Glomerular endothelial cell (primary cell): ENCODE results near the gene RNASEH2B. TPM values are rescaled to one million over a fixed set of nuclear protein-coding genes. Genes with fewer than 3 reads are reported as not detected.

ENCODE experiments used
- DNase-seq: peaks from one replicate; pipeline ENCODE4 v3.0.0-alpha.2; 2011; ENCODE audit warnings: low read depth, low spot score; ENCODE audit errors: extremely low read depth
- total RNA-seq: library from RNA; depleted of rRNA; stranded (reverse); fragments of >200 nt; gene quantifications from 2 replicates; pipeline ENCODE4 v1.2.3, GENCODE V29; 2015

RNASEH2B gene
- total RNA-seq, 1 donor from 2014 or later = 24.4 TPM

DNA sequence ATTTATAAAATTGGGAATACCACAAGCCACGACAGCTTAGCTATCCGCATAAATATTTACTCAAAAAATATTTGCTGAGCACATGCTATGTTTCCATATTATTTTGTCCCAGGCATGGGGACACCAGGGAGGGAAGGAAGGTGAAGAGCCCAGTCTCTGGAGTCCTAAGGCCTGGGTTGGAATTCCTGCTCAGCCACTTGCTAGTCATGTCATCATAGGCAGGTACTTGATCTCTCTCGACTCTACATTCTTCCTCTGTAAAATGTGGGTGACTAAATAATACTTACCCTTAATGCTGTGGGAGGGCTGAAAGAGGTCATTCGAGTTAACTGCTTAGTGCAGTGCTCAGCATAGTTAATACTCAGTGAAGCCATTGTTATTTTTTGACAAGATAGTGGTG is 4.3 kb upstream of the RNASEH2B start:
- no peak for DNase-seq

DNA sequence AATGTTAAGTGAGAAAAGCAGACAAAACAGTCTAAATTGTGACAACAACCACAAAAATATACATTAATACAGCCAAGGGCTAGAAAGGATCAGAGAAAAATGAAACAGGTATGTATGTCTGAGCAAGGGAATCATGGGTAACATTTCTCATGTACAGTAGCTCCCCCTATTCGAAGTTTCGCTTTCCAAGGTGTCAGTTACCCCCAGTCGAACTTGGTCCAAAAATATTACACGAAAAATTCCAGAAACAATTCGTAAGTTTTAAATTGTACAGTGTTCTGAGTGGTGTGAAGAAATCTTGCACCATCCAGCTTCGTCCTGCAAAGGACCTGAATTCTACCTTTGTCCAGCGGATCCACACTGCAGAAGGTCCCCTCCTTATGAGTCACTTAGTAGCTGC is 1.8 kb upstream of the RNASEH2B start:
- no peak for DNase-seq

DNA sequence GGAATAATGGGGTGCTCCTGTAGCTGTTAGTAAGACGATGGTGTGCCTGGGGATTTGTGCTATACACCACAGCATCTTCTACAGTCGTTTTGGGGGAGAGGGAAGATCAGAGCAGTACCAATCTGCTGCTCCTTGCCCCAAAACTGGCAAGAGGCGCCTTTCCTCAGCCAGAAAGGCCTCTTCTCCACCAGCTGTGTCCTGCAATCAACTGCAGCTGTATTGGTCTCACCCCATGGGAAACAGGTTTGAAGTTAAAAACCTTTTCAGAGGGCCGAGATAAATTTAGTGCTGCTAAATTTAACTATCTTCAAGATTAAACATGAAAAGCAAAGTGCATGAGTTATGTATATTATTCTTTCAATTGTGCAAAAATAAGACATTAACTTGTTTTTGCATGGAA is 1.2 kb upstream of the RNASEH2B start:
- no peak for DNase-seq

DNA sequence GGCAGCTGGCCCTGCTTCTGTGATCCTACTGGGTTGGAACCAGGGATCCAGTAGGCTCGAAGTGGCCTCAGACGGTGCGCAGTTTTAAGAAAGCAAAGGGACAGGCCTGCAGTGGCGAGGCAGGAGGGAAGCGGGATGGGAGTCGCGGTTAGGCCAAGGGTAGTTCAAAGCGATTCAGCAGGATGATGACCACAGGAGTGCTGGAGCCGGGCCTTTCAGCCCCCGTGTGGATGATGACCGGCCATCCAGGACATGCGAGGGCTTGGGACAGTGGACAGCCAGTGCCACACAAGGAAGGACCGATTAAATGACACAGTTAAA is 854 bp downstream of the RNASEH2B start:
- DNase-seq = no peak

DNA sequence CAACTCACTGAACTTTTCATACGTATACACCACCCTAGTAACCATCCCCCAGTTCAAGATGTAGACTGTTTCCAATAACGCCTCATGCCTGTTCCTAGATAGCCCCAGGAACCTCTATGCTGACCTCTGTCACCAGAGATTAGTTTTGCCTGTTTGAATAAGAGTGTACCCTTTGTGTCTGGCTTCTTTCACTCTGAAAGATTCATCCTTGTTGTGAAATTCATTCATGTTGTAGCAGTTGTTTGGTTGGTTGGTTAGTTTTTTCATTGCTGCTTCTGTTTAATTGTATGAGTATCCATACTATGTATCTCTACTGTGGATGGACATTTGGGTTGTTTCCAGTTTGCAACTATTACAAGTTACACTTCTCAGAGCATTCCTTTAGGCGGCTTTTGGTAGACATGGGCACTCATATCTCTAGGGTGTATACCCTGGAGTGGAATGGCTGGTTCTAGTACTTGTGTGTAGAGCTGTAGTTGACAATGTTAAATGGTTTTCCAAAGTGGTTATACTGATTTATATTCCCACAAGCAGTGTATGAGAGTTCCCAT is 1.6 kb downstream of the RNASEH2B start:
- DNase-seq = no peak

DNA sequence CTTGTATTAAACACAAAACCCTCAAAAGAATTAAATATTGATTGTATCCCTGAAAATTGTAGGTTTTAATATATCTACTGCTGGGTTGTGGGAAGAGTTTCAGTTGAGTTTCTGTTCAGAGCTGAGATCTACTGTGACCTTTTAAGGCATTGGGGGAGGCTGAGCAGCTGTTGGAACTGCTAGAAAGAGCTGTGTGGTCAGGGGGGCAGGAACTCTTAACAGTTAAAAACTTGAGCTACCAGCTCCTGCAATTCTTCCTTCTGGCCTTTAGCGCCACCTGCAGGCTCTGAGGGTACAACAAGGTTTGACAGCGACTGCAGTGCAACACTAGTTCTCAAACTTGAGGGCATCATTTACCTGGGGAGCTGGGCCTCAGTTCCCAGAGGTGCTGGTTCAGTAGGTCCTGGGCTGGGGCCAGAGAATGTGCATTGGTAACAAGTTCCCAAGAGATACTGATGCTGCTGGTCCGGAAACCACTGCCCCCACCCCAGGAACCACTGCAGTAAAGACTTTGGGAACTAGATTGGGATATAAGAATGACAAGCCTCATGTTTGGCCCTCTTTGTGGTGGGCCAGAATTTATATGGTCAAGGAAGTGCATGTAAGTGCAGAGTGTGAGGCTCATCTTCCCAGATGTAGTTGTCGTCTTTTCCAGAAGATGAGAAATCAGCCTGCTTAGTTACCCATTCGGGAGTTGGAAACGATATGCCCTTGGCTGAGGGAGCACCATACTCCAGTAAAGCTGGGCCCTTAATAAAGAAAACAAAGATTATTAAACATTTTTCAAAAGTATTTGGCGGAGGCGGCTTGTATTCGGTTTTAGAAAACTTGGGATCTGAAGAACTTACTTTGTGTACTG is 2.6 kb downstream of the RNASEH2B start:
- DNase-seq = peak; percentile 52

DNA sequence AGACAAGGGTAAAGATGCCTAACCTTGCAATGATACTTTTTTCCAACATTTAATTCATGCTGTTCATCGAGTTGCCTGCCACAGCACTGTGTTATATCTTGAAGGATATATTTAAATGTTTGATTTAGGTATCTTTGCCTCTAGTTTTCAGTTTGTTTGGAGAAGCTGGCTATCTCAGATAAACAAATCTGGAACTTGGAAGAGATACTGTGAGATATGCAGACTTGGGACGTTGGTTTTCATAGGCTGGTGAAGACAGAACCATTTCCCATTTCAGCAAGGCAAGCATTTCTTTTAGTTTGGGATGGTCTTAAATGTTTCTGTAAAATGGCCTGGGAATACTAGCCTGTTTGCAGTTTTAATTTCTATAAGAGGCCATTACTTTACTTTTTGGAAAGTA is 3.3 kb downstream of the RNASEH2B start:
- DNase-seq = no peak

DNA sequence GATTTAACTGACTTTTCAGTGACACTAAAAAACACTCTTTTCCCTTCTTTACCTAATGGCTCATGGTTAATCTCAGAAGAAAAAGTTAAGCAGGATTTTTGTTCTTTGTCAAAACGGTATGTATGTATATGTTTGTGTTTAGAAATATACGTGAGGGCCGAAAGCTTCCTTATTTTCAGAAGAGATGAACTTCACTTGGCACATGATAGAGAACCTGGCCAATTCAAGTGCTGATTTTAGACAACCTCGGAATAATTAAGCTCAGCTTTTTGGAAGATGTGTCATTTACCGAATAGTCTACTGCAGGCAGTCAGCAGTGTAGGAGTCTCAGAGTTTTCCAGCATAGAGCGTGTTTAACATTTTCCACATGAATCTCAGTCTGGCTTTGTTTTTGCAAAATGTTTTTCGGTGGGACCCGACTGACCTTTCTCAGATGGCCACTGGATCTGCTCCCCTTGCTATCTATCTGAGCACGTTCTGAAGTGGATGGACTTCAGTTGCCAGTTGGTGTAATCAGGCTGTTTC is 4.6 kb downstream of the RNASEH2B start:
- DNase-seq = no peak

DNA sequence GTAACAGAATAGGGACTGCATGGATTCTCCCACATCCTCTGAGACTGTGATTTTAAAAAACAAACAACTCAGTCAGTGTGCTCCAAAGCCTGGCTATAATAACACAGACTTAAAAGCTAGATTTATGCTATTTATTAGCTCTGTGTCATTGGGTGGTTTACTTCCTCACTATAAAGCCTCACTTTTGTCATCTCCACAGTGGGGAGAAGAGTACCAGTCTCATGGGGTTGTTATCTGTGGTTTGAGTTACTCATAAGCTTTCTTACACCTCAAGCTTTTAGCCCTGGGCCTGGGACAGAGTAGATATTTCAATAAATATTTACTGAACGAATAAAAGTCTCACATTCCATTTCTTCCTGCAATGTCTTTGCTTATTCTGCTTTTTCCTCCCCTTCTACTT is 5.3 kb downstream of the RNASEH2B start:
- DNase-seq = no peak

DNA sequence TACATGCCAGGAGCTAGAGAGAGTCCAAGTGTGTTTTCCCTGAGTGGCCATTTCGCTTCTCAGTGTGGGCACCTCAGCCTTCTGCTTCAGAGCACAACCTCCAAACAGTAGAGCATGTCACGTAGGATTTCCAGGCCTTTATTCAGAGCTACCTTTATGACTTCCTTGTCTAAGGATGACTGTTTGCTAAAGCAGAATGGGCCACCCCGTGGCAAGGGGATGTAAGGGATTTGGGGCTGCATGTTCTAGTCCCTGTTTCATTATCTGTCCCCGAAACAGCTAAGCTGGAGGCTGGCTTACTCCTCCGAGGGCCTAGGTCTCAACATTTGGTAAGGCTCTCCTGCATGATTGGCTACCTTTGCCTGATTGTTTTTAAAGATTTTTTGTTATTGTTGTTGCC is 6.0 kb downstream of the RNASEH2B start:
- no peak for DNase-seq

DNA sequence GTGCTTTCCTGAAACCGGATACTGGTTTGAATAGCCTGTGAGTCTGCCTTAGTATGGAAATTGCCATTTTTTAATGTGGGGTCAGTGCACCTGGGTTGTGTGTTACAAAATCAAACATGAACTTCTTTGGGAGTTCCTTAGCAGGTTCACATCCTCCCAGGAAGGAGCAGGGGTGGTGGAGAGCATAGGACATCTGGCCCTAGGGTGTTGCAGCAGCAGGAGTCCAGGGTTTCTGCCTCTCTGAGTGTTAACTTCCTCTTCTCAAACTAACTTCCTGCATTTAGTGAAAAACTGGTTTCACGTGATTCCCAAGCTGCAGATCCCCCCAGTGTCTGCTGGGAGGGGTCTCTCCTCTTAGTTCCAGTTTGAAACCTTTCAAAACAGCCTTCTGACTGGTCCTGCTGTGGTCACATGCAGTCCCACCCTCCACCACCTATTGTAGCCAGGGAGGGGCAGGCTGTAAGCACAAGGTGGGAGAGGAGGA is 7.2 kb downstream of the RNASEH2B start:
- no peak for DNase-seq

DNA sequence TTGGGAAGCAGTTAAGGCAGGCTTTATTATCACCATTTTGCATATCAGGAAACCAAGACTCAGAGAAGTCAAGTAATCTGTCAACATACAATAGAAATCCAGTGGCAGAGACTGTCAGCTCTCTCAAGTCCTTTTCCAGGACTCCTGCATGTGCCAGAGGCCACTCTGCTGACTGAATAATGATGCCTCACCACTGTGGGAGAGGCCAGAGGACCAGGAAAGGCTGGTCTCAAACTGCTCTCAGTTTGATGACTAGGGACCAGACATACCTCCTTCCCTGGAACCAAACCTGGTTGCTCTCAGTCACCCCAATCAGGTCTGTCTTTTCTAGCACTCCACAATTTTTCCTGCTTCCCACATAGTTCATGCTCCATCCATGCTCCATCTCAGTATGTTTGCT is 8.0 kb downstream of the RNASEH2B start:
- DNase-seq = no peak

DNA sequence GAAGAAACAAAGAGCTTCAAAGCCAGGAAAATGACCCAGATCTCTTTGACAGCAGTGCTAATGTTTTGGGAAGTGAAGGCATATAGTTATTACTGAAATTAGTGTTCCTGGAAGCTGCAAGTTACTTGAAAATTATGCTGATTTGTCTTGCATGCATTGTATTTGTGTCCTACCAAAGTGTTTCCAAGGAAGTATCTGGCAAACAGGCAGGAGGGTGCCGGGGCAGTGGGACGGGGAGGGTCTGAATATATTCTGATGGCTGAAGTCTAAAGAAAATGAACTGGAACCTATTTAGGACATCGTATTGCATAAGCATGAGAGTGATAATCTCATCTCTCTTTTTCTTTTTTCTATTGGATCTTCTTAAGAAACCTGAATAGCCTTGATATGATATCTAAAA is 9.0 kb downstream of the RNASEH2B start:
- no peak for DNase-seq

DNA sequence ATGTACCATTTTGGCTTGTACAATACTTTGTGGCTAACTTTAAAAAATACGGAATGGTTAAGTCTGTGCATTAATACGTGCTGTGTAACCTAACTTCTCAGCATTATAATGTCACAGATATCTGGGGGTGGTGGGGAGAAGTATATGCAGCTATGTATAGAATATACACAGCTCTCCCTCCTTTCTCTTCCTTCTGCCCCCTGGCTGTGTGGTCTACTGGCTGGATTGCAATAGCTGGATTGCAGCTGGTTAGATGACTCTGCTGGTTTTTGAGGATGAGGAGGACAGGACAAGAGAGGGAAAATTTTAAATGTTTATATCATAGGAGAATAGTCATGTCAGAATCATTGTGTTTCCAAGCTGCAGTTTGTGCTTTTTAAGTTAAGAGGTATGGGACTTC is 9.7 kb downstream of the RNASEH2B start:
- no peak for DNase-seq

DNA sequence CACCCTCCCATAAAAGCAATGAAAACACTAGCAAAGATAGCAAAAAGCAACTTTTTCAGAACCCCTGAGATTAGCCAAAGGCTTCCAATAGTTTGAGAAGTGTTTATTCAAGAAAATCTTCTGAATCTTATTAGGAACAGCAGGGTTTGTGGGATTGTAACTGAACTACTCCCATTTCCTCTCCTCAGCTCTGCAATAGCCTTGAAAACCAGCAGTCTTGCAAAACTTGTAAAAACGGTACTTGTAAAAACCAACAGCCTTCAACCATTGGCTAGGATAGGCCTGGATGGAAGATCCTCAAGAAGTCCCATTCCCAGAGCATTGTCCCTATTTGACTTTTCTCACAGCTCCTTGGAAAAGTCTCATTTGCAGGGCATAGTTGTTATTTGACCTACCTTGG is 12.1 kb downstream of the RNASEH2B start:
- DNase-seq = no peak

DNA sequence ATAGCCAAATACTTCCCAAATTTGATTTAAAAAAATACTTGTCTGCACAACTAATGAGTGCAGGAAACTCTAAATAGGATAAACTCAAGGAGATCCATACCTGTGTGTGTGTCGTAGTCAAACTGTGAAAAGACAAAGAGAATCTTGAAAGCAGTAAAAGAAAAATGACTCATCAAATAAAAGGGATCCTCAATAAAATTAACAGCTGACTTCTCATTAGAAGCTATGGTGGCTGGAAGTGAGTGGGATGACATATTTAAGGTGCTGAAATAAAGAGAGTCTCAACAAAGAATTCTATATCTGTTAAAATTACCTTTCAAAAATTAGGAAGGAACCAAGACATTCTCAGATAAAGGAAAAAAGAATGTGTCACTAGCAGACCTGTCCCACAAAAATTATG is 13.7 kb downstream of the RNASEH2B start:
- no peak for DNase-seq

DNA sequence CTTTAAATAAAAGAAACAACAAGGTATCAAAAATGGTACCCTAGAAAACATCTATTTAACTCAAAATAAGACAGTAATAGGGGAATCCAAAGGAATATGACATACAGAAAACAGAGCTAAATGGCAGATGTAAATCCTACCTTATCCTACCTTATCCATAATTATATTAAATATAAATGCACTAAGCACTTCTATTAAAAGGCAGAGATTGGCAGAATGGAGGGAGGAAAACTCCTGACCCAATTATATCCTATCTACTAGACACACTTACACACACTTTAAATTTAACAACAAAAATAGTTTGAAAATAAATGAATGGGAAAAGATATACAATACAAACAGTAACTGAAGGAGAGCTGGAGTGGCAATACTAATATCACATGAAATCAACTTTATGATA is 14.4 kb downstream of the RNASEH2B start:
- DNase-seq = no peak

DNA sequence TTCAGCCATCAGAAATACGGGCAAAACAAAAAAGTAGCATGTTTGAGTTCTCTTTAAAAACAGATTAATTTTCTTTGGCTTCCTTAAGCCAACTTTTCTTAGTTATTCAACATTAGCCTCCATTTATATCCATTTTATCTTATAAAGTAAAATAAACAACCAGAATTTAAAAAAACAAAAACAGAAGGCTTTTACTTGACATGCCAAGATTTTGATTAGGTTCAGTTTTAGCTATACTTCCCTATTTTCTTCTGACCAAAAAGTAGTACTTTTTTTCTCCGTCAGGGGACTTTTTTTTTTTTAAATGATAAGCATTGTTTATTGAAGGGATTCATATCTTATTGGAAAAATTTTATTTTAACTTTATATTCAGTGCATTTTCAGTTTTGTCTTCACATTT is 18.1 kb downstream of the RNASEH2B start:
- no peak for DNase-seq

DNA sequence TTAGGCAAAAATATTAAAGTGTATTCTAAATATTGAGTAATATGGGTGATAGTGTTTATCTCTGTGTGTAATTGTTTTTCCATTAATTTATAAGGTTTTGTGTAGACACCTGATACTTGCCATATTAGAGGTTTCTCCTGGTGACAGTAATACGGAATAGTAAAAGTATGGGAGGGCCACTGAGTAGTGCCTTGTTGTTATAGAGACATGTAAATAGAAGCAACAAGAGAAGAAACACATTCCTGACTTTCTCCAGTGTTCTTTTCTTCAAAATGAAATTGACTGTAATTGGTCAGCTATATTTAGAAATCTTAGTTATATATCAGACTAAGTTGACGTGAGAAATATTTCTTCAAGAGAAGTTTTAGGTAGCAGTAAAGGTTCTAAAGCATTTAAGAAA is 18.5 kb downstream of the RNASEH2B start:
- DNase-seq = no peak

DNA sequence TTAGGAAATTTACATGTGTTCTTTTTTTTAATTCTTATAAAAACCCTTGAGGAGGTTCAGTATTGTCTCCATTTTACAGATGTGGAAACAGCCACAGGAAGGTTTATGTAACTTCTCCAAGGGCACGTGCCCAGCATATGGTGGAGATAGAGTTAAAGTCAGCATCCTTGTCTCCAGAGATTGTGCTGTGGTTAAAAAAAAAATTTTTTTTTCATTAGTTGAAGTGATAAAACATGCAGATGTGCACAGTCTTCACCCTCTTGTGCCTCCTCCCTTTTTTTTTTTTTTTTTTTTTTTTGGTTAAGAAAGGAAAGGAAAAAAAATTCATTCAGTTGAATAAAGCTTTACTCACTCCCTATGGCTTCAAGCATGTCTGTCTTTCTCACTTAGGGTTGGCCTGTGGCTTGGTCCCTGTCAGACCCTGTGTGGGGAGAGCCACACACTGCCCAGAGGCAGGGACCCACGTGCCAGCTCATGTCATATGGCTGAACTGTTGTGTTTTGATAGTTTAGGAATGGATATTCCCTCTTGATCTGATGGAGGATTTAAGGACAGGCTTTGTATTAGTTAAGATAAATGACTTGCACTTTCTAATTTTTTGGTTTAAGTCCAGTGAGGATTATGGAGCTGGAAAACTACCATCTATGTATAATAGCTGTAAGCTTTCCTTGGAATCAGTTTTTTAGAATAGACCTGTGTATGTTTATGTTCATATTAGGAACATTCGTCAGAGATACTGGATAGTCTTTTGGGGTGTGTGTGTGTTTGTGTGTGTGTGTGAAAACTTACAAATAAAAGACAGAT is 19.3 kb downstream of the RNASEH2B start:
- DNase-seq = no peak

DNA sequence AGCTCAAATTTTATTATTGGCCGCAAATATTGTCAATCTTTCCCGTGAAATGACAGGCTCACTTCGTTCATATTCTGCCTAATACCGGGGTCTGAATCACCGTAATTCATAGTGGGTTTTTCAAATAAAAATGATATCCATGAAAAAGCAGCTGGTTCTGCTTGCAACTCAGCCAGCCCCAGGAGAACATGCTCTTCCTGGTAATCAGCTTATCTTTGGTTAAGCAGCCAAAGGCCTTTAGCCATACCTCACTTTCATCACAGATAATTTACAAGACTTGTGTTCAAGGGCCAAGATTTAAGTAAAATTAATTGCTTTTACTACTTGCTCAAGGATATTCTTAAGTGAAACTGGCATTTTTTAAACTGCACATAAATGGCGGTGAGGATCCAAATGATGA is 22.5 kb downstream of the RNASEH2B start:
- DNase-seq = no peak
